Stimulated activated CD4-positive, alpha-beta T cell treated with anti-CD3 and anti-CD28 coated beads, Interleukin-1b, Interleukin-23, amount 100 ng/mL, for 48 hours (primary cell): ENCODE results near the gene PRDM8.
"Not testable (repeated sequence)": the region's sequence is repeated elsewhere in the genome, so short reads cannot be mapped to it uniquely, and the experiment has no call there.

Source experiments
- DNase-seq: peaks from one replicate; pipeline ENCODE4 v3.0.0-alpha.2; 2020

Gene PRDM8

DNA sequence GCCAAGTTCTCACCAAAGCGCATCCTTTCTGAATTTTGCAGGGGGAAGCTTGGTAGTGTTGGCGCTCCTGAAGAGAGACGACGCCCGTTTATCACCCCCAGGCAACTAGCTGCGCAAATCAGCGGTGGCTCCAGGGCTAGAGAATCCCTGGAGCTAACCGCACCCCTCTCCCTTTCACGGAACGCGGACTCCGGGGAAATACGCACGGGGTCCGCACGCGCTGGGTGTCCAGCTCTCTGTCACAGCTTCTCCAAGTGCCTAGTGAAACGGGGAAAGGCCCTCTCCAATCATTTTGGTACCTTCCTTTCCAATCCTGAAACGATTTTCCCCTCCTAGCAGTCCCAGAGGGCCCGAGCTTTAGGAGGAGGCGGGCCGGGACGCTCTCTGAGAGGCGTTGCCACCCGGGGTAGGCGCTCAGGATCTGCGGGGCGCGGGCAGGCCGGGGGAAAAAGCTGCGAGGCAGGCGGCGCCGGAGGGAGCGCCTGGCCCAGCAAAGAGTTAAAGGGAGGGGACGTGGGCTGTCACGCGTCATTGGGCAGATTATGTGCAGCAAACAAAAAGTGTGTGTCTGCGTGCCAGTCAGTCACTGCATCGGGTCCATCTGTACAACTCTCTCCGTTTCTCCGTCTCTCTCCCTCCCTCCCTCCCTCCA, at the start of gene PRDM8:
Gene PRDM8, plus strand, starts transcription at position 582 of the 652 bp plus-strand sequence. CDS start 2,578 bp downstream, outside the sequence.
- peak; percentile 25 for DNase-seq

- no peak for DNase-seq
Measured at GRCh38 chr4:80150387-80151180, 46.7 kb upstream of the PRDM8 start.

DNA sequence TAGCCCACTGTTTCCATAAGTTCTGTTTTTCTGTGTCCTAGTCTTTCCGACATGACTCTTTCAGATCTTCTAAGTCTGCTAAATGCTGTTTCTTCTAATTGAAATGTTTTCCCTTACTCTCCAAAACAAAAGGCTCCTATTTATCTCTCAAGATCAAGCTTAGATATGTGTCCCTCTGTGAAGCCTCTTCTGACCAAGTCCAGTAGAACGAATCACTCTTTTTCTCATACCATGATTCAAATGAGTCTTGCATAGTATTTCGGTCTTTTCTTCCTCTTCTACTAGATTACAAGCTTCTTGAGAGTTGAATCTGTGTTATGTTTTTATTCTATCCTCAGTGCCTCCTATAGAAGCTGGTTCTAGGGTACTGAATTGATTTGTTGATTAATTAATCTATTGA, 45.3 kb upstream of the PRDM8 start:
- DNase-seq: no peak

GRCh38 chr4:80153874-80154544, 43.3 kb upstream of the PRDM8 start:
- DNase-seq: no peak

DNA sequence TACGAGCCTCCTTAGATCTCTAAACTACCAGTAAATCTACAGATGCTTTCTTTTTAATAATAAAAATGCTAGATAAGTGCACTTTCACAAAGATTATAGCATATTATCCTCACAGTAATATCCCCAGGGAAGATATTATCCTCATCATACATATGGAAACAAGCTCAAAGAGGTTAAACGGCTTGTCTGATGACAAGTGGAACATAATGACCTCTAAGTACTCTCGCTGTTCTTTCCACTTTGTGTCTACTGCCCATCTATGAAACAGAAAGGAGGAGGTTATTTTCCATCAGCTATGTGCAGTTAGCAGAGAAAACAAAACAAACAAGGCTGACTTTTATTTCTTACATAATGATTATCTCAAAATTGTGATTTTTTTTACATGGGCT, 42.8 kb upstream of the PRDM8 start:
- DNase-seq: no peak

GRCh38 chr4:80155316-80155982, 41.9 kb upstream of the PRDM8 start:
- DNase-seq: no peak

DNA sequence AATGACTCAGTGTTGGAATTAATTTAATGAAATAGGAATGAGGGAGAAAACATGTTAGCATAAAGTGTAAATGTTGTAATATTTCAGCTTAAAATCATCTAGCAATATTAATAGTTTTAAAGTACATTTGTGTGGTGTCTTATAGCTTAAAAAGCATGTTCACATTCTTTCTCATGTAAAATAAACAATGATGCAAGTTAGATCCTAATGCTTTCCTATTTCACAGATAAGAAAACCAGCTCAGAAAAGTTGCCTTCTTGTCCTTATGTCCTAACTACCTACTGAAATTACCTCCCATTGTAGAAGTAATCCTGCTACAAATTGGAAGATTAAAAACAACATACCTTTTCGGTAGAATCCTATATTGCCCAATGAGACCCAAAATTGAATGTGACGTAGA, 40.9 kb upstream of the PRDM8 start:
- DNase-seq: no peak

- no peak for DNase-seq
Measured at GRCh38 chr4:80161413-80162058, 35.8 kb upstream of the PRDM8 start.

GRCh38 chr4:80162418-80162817, 34.9 kb upstream of the PRDM8 start:
- DNase-seq: no peak

- no peak for DNase-seq
Measured at GRCh38 chr4:80165855-80166254, 31.4 kb upstream of the PRDM8 start.

GRCh38 chr4:80171251-80171650, 26.1 kb upstream of the PRDM8 start:
- peak; percentile 23 for DNase-seq

DNA sequence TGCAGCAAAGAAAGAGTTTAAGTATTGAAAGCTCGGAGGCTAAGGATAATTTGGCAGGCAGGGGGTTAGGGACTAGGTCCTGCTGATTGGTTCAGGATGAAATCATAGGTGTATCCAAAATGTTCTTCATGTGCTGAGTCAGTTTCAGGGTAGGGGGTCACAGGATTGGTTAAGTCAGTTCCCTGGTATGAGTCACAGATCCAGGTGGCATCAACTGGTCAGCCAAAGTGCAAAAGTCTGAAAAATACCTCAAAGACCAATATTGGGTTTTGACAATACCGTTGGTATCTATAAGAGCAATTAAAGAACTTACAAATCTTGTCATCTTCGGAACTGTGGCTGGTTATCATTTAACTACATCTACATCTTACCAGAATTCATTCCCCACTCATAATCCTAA, 25.6 kb upstream of the PRDM8 start:
- DNase-seq: no peak

DNA sequence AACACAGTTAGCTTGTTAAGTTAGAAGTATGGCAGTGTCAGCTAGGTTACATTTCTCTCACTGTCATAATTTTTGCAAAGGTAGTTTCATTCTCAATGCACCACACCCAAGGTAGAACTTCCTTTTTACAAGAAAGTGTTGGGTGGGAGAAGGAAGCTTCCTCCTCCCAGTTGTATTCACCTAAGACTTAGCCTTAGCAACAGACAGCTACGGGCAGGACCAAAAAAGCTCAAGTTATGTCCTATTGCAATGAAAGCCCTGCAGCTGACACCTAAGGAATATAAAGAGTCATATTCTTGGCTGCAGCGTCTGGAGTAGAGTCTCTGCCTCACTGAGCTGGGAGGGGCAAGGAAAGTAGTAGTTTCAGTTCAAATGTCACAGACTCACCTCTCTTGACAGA, 25.1 kb upstream of the PRDM8 start:
- no peak for DNase-seq

DNA sequence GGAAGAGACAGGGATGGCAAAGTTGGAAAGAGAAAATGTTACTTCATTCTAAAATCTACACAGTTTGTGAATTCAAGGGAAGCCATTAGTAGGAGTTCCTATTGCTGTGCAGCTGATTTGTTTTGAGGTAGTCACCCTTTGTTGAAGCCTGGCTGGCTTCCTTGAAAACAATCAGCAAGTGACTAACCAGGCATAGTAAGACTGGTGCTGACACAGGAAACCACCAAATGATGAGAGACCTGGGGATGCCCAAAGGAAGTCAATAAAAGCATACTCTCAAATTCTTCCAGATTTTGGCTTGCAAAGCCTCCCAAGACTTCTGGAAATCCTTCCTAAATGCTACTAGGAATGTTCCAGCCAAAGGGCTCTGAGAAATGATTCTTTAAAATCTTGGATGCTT, 23.9 kb upstream of the PRDM8 start:
- DNase-seq: peak; percentile 65

DNA sequence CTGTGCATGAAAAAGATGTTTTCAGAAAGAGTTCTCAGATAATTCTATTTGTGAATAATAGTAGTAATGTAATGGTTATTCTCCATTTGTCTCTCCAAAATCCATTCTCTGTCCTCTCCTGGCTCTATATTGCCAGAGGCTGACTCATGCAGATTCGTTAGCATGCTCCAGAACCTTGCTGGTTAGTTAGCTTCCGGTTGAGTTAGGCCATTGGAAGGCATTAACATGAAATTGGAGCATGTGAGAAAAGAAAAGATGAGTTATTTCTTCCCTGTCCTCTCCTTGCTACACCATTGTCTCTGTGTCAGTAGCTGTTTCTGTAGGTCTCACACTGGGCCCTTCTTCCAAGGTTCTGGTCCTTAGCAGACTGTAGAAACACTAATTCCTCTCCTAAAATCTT, 23.5 kb upstream of the PRDM8 start:
- DNase-seq: no peak

GRCh38 chr4:80177793-80178192, 19.5 kb upstream of the PRDM8 start:
- not testable (repeated sequence) for DNase-seq

GRCh38 chr4:80178964-80179363, 18.3 kb upstream of the PRDM8 start:
- DNase-seq: no peak

DNA sequence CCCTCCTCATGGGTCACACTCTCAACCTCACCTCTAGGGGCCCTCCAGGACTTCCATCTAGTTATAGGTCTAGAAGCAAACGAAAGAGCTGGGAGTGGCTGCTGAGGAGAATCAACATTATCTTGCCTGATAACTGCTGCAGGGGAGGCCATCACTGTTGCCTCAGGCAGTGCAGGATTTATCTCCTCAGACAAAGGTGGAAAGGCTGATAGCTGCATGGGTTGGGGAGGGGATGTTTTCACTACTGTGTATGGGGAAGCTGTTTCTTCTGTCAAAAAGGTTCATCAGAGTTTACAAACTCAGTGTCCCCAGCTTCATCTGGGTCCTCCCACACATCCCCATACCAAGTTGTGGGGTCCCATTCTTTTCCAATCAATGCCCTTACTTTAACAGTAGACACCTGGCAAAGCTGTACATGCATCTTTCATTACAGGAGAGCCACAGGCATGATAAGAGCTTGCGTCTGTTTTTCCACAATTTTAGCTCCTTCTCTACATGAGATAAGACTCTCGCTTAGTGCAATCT, 17.6 kb upstream of the PRDM8 start:
- no peak for DNase-seq

GRCh38 chr4:80180743-80181142, 16.6 kb upstream of the PRDM8 start:
- no peak for DNase-seq

GRCh38 chr4:80182237-80182866, 15.0 kb upstream of the PRDM8 start:
- DNase-seq: no peak

DNA sequence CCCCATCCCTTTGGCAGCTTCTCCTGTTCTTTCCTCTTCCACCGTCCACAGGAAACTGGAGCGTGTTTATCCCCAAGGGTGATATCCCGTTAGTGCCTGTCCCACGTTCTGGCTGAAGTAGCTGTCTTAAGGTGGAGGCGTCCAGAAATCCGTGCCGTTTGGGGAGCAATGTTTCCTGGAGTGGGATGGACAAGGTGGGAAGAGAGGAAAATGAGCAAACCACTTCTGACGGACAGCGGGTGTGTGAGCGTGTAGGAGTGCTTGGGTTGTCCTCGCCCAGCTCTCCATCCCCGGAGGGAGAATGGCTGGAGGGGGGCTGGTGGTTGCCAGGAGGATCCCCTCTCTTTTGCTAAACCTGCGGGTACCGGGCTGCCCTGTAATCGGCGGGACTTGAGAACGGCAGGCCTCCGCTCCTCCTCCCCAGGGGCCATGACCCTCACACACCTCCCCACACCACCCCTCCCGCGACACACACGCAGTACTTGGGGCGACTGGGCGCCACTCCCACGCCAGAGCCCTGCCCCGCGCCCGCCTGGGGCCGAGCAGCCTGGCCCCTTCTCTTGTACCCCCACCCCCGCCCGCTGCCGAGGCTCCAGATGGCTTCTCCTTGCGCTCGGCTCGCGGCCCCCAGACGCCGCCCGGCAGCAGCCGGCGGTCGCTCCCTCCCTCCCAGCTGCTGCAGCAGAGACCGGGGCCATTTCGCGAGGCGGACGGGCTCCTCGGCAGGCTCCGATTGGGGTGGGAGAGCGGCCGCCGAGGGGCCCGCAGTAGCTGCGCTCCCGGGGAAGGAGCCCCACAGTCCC, 13.9 kb upstream of the PRDM8 start:
- no peak for DNase-seq
